HG02870 (cell line): ENCODE measurements around the gene SP7.
"Not testable (repeated sequence)": the region's sequence is repeated elsewhere in the genome, so short reads cannot be mapped to it uniquely, and the experiment has no call there.

Source experiments
- ATAC-seq: cut with Tn5 transposase; IDR thresholded peaks from one replicate; pipeline ENCODE4 v1.9.1; 2021; ENCODE audit warnings: mild to moderate bottlenecking, moderate library complexity; ENCODE audit not compliant: unreplicated experiment

Gene SP7

GRCh38 chr12:53347905-53348304, 11.8 kb upstream of the SP7 start:
- no peak for ATAC-seq

- ATAC-seq = no peak
Observed at GRCh38 chr12:53346491-53346890, 10.3 kb upstream of the SP7 start.

- no peak for ATAC-seq
Observed at GRCh38 chr12:53345486-53346188, 9.5 kb upstream of the SP7 start.

- peak; percentile 68 for ATAC-seq
Observed at GRCh38 chr12:53344824-53345485, 8.8 kb upstream of the SP7 start.

GRCh38 chr12:53344487-53344823, 8.3 kb upstream of the SP7 start:
- ATAC-seq = no peak

- ATAC-seq = no peak
Observed at GRCh38 chr12:53343969-53344368, 7.8 kb upstream of the SP7 start.

- no peak for ATAC-seq
Observed at GRCh38 chr12:53343449-53343848, 7.3 kb upstream of the SP7 start.

GRCh38 chr12:53340398-53340797, 4.2 kb upstream of the SP7 start:
- no peak for ATAC-seq

- no peak for ATAC-seq
Observed at GRCh38 chr12:53338916-53339315, 2.8 kb upstream of the SP7 start.

- no peak for ATAC-seq
Observed at GRCh38 chr12:53338017-53338416, 1.9 kb upstream of the SP7 start.

- no peak for ATAC-seq
Observed at GRCh38 chr12:53334822-53335221, 1.3 kb downstream of the SP7 start.

GRCh38 chr12:53333845-53334244, 2.3 kb downstream of the SP7 start:
- ATAC-seq = no peak

GRCh38 chr12:53333289-53333688, 2.9 kb downstream of the SP7 start:
- ATAC-seq = no peak

- ATAC-seq = no peak
Observed at GRCh38 chr12:53332744-53333143, 3.4 kb downstream of the SP7 start.

GRCh38 chr12:53332339-53332738, 3.8 kb downstream of the SP7 start:
- not testable (repeated sequence) for ATAC-seq

GRCh38 chr12:53330671-53331070, 5.5 kb downstream of the SP7 start:
- no peak for ATAC-seq

- no peak for ATAC-seq
Observed at GRCh38 chr12:53328043-53328435, 8.1 kb downstream of the SP7 start.

- no peak for ATAC-seq
Observed at GRCh38 chr12:53327435-53328042, 8.6 kb downstream of the SP7 start.

GRCh38 chr12:53326460-53327185, 9.5 kb downstream of the SP7 start:
- ATAC-seq = no peak

- no peak for ATAC-seq
Observed at GRCh38 chr12:53325511-53326061, 10.6 kb downstream of the SP7 start.

- ATAC-seq = peak; percentile 45
Observed at GRCh38 chr12:53324779-53325510, 11.2 kb downstream of the SP7 start.
